Mesenchymal stem cell (in vitro differentiated cells and primary cell): Measurements from ENCODE around the gene FNBP1.

ENCODE experiments used
- DNase-seq: peaks from one replicate; pipeline ENCODE4 v3.0.0-alpha.2; 2013
- H2AFZ ChIP-seq: one replicate; pipeline ENCODE4 v1.6.1; 2013; ENCODE audit warnings: low read depth, mild to moderate bottlenecking, control low read depth, inconsistent platforms, low read length, moderate library complexity
- H2AK5ac ChIP-seq: 2 replicates; pipeline ENCODE4 v1.6.1; 2013; ENCODE audit warnings: low read length, moderate library complexity, mild to moderate bottlenecking, inconsistent platforms; ENCODE audit not compliant: severe bottlenecking
- H2BK120ac ChIP-seq: one replicate; pipeline ENCODE4 v1.6.1; 2013; ENCODE audit warnings: low read depth, mild to moderate bottlenecking, inconsistent platforms, low read length, moderate library complexity
- H2BK12ac ChIP-seq, 2 experiments: one replicate each; pipeline ENCODE4 v1.6.1; 2013; ENCODE audit warnings: inconsistent platforms in 2 of 2, low read length in 2 of 2, mild to moderate bottlenecking in 2 of 2, moderate library complexity in 2 of 2, control low read depth in 1 of 2
- H2BK15ac ChIP-seq: one replicate; pipeline ENCODE4 v1.6.1; 2013; ENCODE audit warnings: mild to moderate bottlenecking, low read depth, inconsistent platforms; ENCODE audit not compliant: poor library complexity, severe bottlenecking
- H2BK5ac ChIP-seq: 2 replicates; pipeline ENCODE4 v1.6.1; 2013; ENCODE audit warnings: low read depth, mild to moderate bottlenecking, low read length, control low read depth, inconsistent platforms; ENCODE audit not compliant: poor library complexity, severe bottlenecking
- H3K14ac ChIP-seq, 2 experiments: one replicate each; pipeline ENCODE4 v1.6.1; 2013; ENCODE audit warnings: inconsistent platforms in 2 of 2, low read length in 2 of 2, control low read depth in 1 of 2, mild to moderate bottlenecking in 1 of 2, moderate library complexity in 1 of 2
- H3K18ac ChIP-seq, 2 experiments: one replicate each; pipeline ENCODE4 v1.6.1; 2013; ENCODE audit warnings: inconsistent platforms in 2 of 2, low read length in 2 of 2, control low read depth in 1 of 2, low read depth in 1 of 2, mild to moderate bottlenecking in 1 of 2
- H3K23ac ChIP-seq, 2 experiments: one replicate each; pipeline ENCODE4 v1.6.1; 2013; ENCODE audit warnings: inconsistent platforms in 2 of 2, low read length in 2 of 2, mild to moderate bottlenecking in 2 of 2, moderate library complexity in 2 of 2, control low read depth in 1 of 2
- H3K27ac ChIP-seq: 2 replicates; pipeline ENCODE4 v1.5.1; 2013; ENCODE audit warnings: mild to moderate bottlenecking, moderate library complexity, low read length, control low read depth, inconsistent platforms; ENCODE audit not compliant: poor library complexity, severe bottlenecking
- H3K27me3 ChIP-seq, 2 experiments: 2 replicates each; pipeline versions ENCODE4 v1.6.1 to v1.7.0; 2013; ENCODE audit warnings: low read length in 2 of 2, mild to moderate bottlenecking in 2 of 2, moderate library complexity in 2 of 2, control low read depth in 1 of 2, inconsistent platforms in 1 of 2; ENCODE audit not compliant: control insufficient read depth in 1 of 2, insufficient read depth in 1 of 2
- H3K36me3 ChIP-seq, 2 experiments: 2 replicates each; pipeline versions ENCODE4 v1.6.1 to v1.7.0; 2013; ENCODE audit warnings: low read length in 2 of 2, control low read depth in 1 of 2, inconsistent platforms in 1 of 2, low read depth in 1 of 2, mild to moderate bottlenecking in 1 of 2; ENCODE audit not compliant: insufficient read depth in 2 of 2, control insufficient read depth in 1 of 2
- H3K4ac ChIP-seq, 2 experiments: one replicate each; pipeline ENCODE4 v1.6.1; 2013; ENCODE audit warnings: inconsistent platforms in 2 of 2, low read length in 2 of 2, mild to moderate bottlenecking in 2 of 2, moderate library complexity in 2 of 2, control low read depth in 1 of 2, low read depth in 1 of 2
- H3K4me1 ChIP-seq: 2 replicates; pipeline ENCODE4 v1.6.1; 2013; ENCODE audit warnings: low read depth, low read length, control low read depth; ENCODE audit not compliant: control insufficient read depth, insufficient read depth
- H3K4me2 ChIP-seq: 2 replicates; pipeline ENCODE4 v1.6.1; 2013; ENCODE audit warnings: low read length, mild to moderate bottlenecking, inconsistent platforms; ENCODE audit not compliant: poor library complexity, severe bottlenecking
- H3K4me3 ChIP-seq, 2 experiments: 2 replicates each; pipeline versions ENCODE4 v1.5.1 to v1.7.0; 2013; ENCODE audit warnings: low read length in 2 of 2, mild to moderate bottlenecking in 2 of 2, control low read depth in 1 of 2, low read depth in 1 of 2; ENCODE audit not compliant: insufficient read depth in 1 of 2
- H3K79me1 ChIP-seq: replicated peaks from 2 replicates; pipeline ENCODE4 v1.6.1; 2013; ENCODE audit warnings: mild to moderate bottlenecking, control low read depth, low read length, inconsistent platforms; ENCODE audit not compliant: poor library complexity, severe bottlenecking
- H3K9ac ChIP-seq: 2 replicates; pipeline ENCODE4 v1.7.0; 2013; ENCODE audit warnings: mild to moderate bottlenecking, low read length, moderate library complexity
- H3K9me3 ChIP-seq: 2 replicates; pipeline ENCODE4 v1.7.0; 2013; ENCODE audit warnings: mild to moderate bottlenecking, low read length; ENCODE audit not compliant: control insufficient read depth
- H4K8ac ChIP-seq: one replicate; pipeline ENCODE4 v1.6.1; 2013; ENCODE audit warnings: inconsistent platforms, mild to moderate bottlenecking, low read length, moderate library complexity
- H4K91ac ChIP-seq: one replicate; pipeline ENCODE4 v1.6.1; 2013; ENCODE audit warnings: mild to moderate bottlenecking, low read length, inconsistent platforms
- WGBS: methylation state at CpG from one replicate; pipeline ENCODE4 v1.1.7; 2013; ENCODE audit warnings: mixed read lengths; 5-methylcytosine and 5-hydroxymethylcytosine counted together

The FNBP1 gene

DNA sequence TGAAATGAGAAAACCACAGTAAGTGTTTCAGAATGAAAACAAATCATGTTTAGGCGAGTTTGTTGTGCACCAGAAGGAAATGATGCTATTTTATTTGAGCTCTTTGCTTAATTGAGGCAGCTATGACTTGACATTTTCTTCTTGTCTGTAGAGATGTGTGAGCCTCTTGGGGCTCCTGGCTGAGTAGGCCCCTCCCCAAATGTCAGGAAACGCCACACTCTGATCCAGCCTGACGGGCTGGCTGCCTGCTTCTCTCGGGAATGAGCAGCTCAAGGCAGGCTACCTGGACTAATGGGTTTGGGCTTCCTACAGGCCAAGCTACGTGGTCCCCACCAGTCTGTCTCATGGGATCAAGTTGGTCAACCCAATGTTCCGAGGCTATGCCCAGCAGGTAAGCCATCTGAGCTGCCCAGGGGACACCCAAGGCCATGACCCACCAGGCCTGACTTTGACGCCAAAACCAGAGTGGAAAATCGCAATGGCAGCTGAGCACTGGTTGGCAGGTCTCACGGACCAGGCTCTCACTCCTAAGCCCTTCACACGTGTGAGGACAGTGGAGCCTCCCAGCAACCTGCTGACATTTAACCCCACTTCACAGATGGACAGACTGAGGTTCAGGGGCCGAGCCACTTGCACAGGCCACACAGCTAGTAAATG, 177.9 kb downstream of the FNBP1 start:
- H4K8ac ChIP-seq = no peak overlapping the region
- H3K27me3 ChIP-seq = no peaks in the 10 kb centered on the region
- no peak overlapping the region for H3K4me3 ChIP-seq
- no peak overlapping the region for H2BK15ac ChIP-seq
- H2BK12ac ChIP-seq = no peak overlapping the region
- H3K9me3 ChIP-seq = no peaks in the 10 kb centered on the region
- no peak overlapping the region for H2BK5ac ChIP-seq
- H3K27ac ChIP-seq = no peak overlapping the region
- no peak for DNase-seq
- peaks cover 22% of the 10 kb centered on the region for H3K4me1 ChIP-seq
- WGBS = 65% methylated on average over 11 of the region's 11 CpGs
- H4K91ac ChIP-seq = peak overlapping the region; percentile 2
- no peak overlapping the region for H2BK120ac ChIP-seq
- H3K79me1 ChIP-seq = no peaks in the 10 kb centered on the region
- H3K23ac ChIP-seq = no peak overlapping the region
- H3K4me2 ChIP-seq = no peak overlapping the region
- H3K36me3 ChIP-seq = peaks cover 57 to 63% of the 10 kb centered on the region in 2 experiments
- no peak overlapping the region for H3K18ac ChIP-seq
- no peak overlapping the region for H3K9ac ChIP-seq
- no peak overlapping the region for H3K14ac ChIP-seq
- H2AFZ ChIP-seq = no peak overlapping the region
- no peak overlapping the region for H3K4ac ChIP-seq
- no peak overlapping the region for H2AK5ac ChIP-seq

- Histone ChIP-seq H3K9ac (no peak overlapping the region), H2AK5ac (peak overlapping the region; percentile 3), H4K91ac (no peak overlapping the region), H3K14ac (no peak overlapping the region), H3K4me3 (no peak overlapping the region), H4K8ac (no peak overlapping the region), H2BK5ac (no peak overlapping the region), H2BK15ac (no peak overlapping the region), H3K79me1 (no peaks in the 10 kb centered on the region), H3K18ac (peak overlapping the region in 1 of 2 experiments; percentile 13), H3K23ac (no peak overlapping the region), H3K9me3 (no peaks in the 10 kb centered on the region), H3K4me2 (no peak overlapping the region), H2BK12ac (peak overlapping the region in 1 of 2 experiments; percentile 7), H2BK120ac (peak overlapping the region; percentile 43), H3K27me3 (no peaks in the 10 kb centered on the region), H3K36me3 (peaks cover 52 to 62% of the 10 kb centered on the region in 2 experiments), H3K4ac (no peak overlapping the region), H3K27ac (peak overlapping the region; percentile 55), H2AFZ (no peak overlapping the region), H3K4me1 (peaks cover 20% of the 10 kb centered on the region)
- 12% methylated on average over 14 of the region's 14 CpGs for WGBS
- DNase-seq = peak; percentile 90
These were observed 179.8 kb downstream of the FNBP1 start for GRCh38 chr9:129863059-129863690.

GRCh38 chr9:129861447-129861827, 181.6 kb downstream of the FNBP1 start:
- DNase-seq = no peak
- Histone ChIP-seq H3K4me2 (no peak overlapping the region), H4K91ac (no peak overlapping the region), H3K4ac (no peak overlapping the region), H2BK12ac (no peak overlapping the region), H3K9ac (no peak overlapping the region), H3K36me3 (peaks cover 49 to 74% of the 10 kb centered on the region in 2 experiments), H3K14ac (no peak overlapping the region), H3K27me3 (no peaks in the 10 kb centered on the region), H3K4me3 (no peak overlapping the region), H3K9me3 (no peaks in the 10 kb centered on the region), H2BK120ac (no peak overlapping the region), H3K27ac (no peak overlapping the region), H2AFZ (no peak overlapping the region), H2BK5ac (no peak overlapping the region), H2BK15ac (no peak overlapping the region), H2AK5ac (no peak overlapping the region), H4K8ac (no peak overlapping the region), H3K4me1 (peaks cover 15% of the 10 kb centered on the region), H3K23ac (no peak overlapping the region), H3K79me1 (no peaks in the 10 kb centered on the region), H3K18ac (no peak overlapping the region)
- 74% methylated on average over 12 of the region's 12 CpGs for WGBS

GRCh38 chr9:129860653-129861446, 182.1 kb downstream of the FNBP1 start:
- no peak overlapping the region for H3K23ac ChIP-seq
- H3K27ac ChIP-seq = no peak overlapping the region
- H3K4me3 ChIP-seq = no peak overlapping the region
- H3K4me1 ChIP-seq = peaks cover 15% of the 10 kb centered on the region
- H4K91ac ChIP-seq = no peak overlapping the region
- H3K14ac ChIP-seq = no peak overlapping the region
- no peak overlapping the region for H3K18ac ChIP-seq
- 72% methylated on average over 10 of the region's 11 CpGs for WGBS
- H3K27me3 ChIP-seq = no peaks in the 10 kb centered on the region
- H3K36me3 ChIP-seq = peaks cover 48 to 74% of the 10 kb centered on the region in 2 experiments
- H3K4me2 ChIP-seq = no peak overlapping the region
- no peak overlapping the region for H2BK15ac ChIP-seq
- H4K8ac ChIP-seq = no peak overlapping the region
- H2AFZ ChIP-seq = no peak overlapping the region
- no peak overlapping the region for H2BK12ac ChIP-seq
- H3K4ac ChIP-seq = no peak overlapping the region
- DNase-seq = no peak
- H2BK120ac ChIP-seq = no peak overlapping the region
- H3K79me1 ChIP-seq = no peaks in the 10 kb centered on the region
- no peaks in the 10 kb centered on the region for H3K9me3 ChIP-seq
- no peak overlapping the region for H2BK5ac ChIP-seq
- no peak overlapping the region for H3K9ac ChIP-seq
- no peak overlapping the region for H2AK5ac ChIP-seq
